ENCODE results near the gene HCAR3. TPM values are rescaled to one million over a fixed set of nuclear protein-coding genes. Genes with fewer than 3 reads are reported as not detected.
"Not testable (repeated sequence)": the region's sequence is repeated elsewhere in the genome, so short reads cannot be mapped to it uniquely, and the experiment has no call there.

The HCAR3 gene
- total RNA-seq, 1 experiment from 2014 or later, result not detected

- ATAC-seq; H3K4me3 Mint-ChIP-seq; H3K4me1 Mint-ChIP-seq; DNase-seq (ENCODE audit: low spot score); H3K36me3 Mint-ChIP-seq; H3K27ac Mint-ChIP-seq; POLR2A ChIA-PET; H3K27me3 Mint-ChIP-seq (ENCODE audit: low read depth); CTCF ChIA-PET; H3K9me3 Mint-ChIP-seq: not testable (repeated sequence)
Observed at GRCh38 chr12:122702890-122703611, 13.6 kb downstream of the HCAR3 start, which contains the start of gene HCAR2. Gene HCAR2, minus strand, starts transcription at chr12:122703357. Its CDS starts 74 bp downstream, at chr12:122703283.

GRCh38 chr12:122701481-122701880 lies 15.1 kb downstream of the HCAR3 start:
- H3K36me3 Mint-ChIP-seq; H3K9me3 Mint-ChIP-seq; CTCF ChIA-PET; DNase-seq (ENCODE audit: low spot score); H3K4me1 Mint-ChIP-seq; H3K4me3 Mint-ChIP-seq; H3K27me3 Mint-ChIP-seq (ENCODE audit: low read depth); ATAC-seq; POLR2A ChIA-PET; H3K27ac Mint-ChIP-seq: not testable (repeated sequence)

- H3K27ac Mint-ChIP-seq; CTCF ChIA-PET; H3K4me1 Mint-ChIP-seq; H3K36me3 Mint-ChIP-seq; POLR2A ChIA-PET; H3K4me3 Mint-ChIP-seq; H3K9me3 Mint-ChIP-seq; DNase-seq (ENCODE audit: low spot score); H3K27me3 Mint-ChIP-seq (ENCODE audit: low read depth): not testable (repeated sequence)
- peak; percentile 71 for ATAC-seq
Observed at GRCh38 chr12:122700038-122700710, 16.4 kb downstream of the HCAR3 start.

- H3K4me3 Mint-ChIP-seq; H3K36me3 Mint-ChIP-seq; H3K27ac Mint-ChIP-seq; H3K9me3 Mint-ChIP-seq; POLR2A ChIA-PET; H3K4me1 Mint-ChIP-seq; H3K27me3 Mint-ChIP-seq (ENCODE audit: low read depth); DNase-seq (ENCODE audit: low spot score); CTCF ChIA-PET; ATAC-seq: not testable (repeated sequence)
Observed at GRCh38 chr12:122696922-122697321, 19.7 kb downstream of the HCAR3 start.

- ChIA-PET POLR2A (interaction anchor here (0.5 kb wide), 1 partner anchor 34 kb away, joined by 3 read pairs; no protein-coding TSS in a partner anchor), CTCF (no interaction called here)
- Mint-ChIP-seq H3K27me3 (ENCODE audit: low read depth) (peaks cover 8% of the 10 kb centered on the region), H3K4me3 (no peak overlapping the region), H3K27ac (no peak overlapping the region), H3K36me3 (no peaks in the 10 kb centered on the region), H3K4me1 (peaks cover 2% of the 10 kb centered on the region; the same call in 1 of the 2 replicates), H3K9me3 (no peaks in the 10 kb centered on the region)
- ATAC-seq (no peak), DNase-seq (ENCODE audit: low spot score) (no peak)
- TF ChIP-seq MYBL2 (CRISPR knock-in tag; IDR thresholded peaks at IDR 0.05), result no peak
- TF ChIP-seq PREB (CRISPR knock-in tag; IDR thresholded peaks at IDR 0.05; ENCODE audit: borderline replicate concordance), result no peak
- no peak for TF ChIP-seq TCF7 (CRISPR knock-in tag; IDR thresholded peaks at IDR 0.05; ENCODE audit: low read depth)
- no peak for TF ChIP-seq NR3C1 (CRISPR knock-in tag; conservative IDR thresholded peaks at IDR 0.05; ENCODE audit: low read depth)
- no peak for TF ChIP-seq FOXP1 (CRISPR knock-in tag; IDR thresholded peaks at IDR 0.05; ENCODE audit: borderline replicate concordance)
- TF ChIP-seq KAT7 (CRISPR knock-in tag; IDR thresholded peaks at IDR 0.05; ENCODE audit: borderline replicate concordance), result no peak
- no peak for TF ChIP-seq SMAD4 (CRISPR knock-in tag; IDR thresholded peaks at IDR 0.05)
- TF ChIP-seq NFATC4 (CRISPR knock-in tag; IDR thresholded peaks at IDR 0.05), result no peak
- TF ChIP-seq ZSCAN18 (CRISPR knock-in tag; IDR thresholded peaks at IDR 0.05), result no peak
- TF ChIP-seq HMGXB4 (CRISPR knock-in tag; IDR thresholded peaks at IDR 0.05), result no peak
- no peak for TF ChIP-seq ZNF416 (CRISPR knock-in tag; IDR thresholded peaks at IDR 0.05)
- TF ChIP-seq USF2 (CRISPR knock-in tag; IDR thresholded peaks at IDR 0.05), result no peak
- TF ChIP-seq ZNF396 (CRISPR knock-in tag; IDR thresholded peaks at IDR 0.05; ENCODE audit: borderline replicate concordance), result no peak
- TF ChIP-seq ZNF425 (CRISPR knock-in tag; conservative IDR thresholded peaks at IDR 0.05), result no peak
Observed at GRCh38 chr12:122691566-122691965, 25.0 kb downstream of the HCAR3 start.

All from WTC11 (cell line).